HUES48 (cell line): ENCODE measurements around the gene THAP3.
"Not testable (repeated sequence)": the region's sequence is repeated elsewhere in the genome, so short reads cannot be mapped to it uniquely, and the experiment has no call there.

Experiments used
- H3K27ac ChIP-seq: one replicate; pipeline ENCODE4 v1.7.0; 2013; ENCODE audit warnings: low read depth, low read length, inconsistent platforms
- H3K27me3 ChIP-seq: 2 replicates; pipeline ENCODE4 v1.6.1; 2013; ENCODE audit warnings: mild to moderate bottlenecking, low read length; ENCODE audit not compliant: control insufficient read depth, insufficient read depth
- H3K36me3 ChIP-seq: 2 replicates; pipeline ENCODE4 v1.6.1; 2013; ENCODE audit warnings: low read length; ENCODE audit not compliant: control insufficient read depth, insufficient read depth
- H3K4me1 ChIP-seq: 2 replicates; pipeline ENCODE4 v1.6.1; 2013; ENCODE audit warnings: mild to moderate bottlenecking, low read length; ENCODE audit not compliant: control insufficient read depth, insufficient read depth
- H3K4me3 ChIP-seq: 2 replicates; pipeline ENCODE4 v1.5.1; 2013; ENCODE audit warnings: mild to moderate bottlenecking, low read depth, low read length
- H3K9ac ChIP-seq: 2 replicates; pipeline ENCODE4 v1.6.1; 2013; ENCODE audit warnings: mild to moderate bottlenecking, low read depth, low read length, moderate library complexity
- H3K9me3 ChIP-seq: 2 replicates; pipeline ENCODE4 v1.6.1; 2013; ENCODE audit warnings: low read length; ENCODE audit not compliant: control insufficient read depth, insufficient read depth

The THAP3 gene

DNA sequence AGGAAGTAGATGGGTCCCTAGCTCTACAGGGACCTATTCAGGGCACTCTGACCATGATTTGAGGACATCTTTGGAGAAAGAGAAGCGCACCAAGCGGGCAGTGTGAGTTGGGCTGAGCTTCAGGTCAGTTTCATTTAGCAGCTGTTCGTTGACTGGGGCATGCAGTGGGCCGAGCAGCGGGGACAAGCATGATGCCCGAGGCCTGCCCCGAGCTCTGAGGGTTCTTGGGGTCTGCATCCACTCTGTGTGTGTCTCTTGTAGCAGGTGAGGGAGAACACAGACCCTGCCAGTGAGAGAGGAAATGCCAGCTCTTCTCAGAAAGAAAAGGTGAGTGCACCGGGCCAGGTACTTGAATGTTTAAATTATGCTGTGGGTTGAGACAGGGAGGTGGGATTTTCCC lies 5.4 kb downstream of the THAP3 start:
- Histone ChIP-seq H3K36me3 (peaks cover 56% of the 10 kb centered on the region), H3K4me1 (no peaks in the 10 kb centered on the region), H3K9me3 (no peaks in the 10 kb centered on the region), H3K27ac (no peak overlapping the region), H3K27me3 (no peaks in the 10 kb centered on the region), H3K4me3 (no peak overlapping the region), H3K9ac (no peak overlapping the region)

DNA sequence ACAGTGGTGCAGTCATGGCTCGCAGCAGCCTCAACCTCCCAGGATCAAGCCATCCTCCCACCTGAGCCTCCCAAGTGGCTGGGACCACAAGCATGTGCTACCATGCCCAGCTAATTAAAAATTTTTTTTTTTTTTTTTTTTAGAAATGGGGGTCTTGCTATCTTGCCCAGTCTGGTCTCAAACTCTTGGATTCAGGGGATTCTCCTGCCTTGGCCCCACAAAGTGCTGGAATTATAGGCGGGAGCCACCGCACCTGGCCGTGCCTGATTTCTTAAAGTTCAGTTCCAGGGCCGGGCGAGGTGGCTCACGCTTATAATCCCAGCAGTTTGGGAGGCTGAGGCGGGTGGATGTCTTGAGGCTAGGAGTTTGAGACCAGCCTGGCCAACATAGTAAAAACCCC lies 6.4 kb downstream of the THAP3 start:
- H3K4me3 ChIP-seq: no peak overlapping the region
- no peaks in the 10 kb centered on the region for H3K9me3 ChIP-seq
- no peaks in the 10 kb centered on the region for H3K4me1 ChIP-seq
- H3K9ac ChIP-seq: no peak overlapping the region
- peaks cover 66% of the 10 kb centered on the region for H3K36me3 ChIP-seq
- no peaks in the 10 kb centered on the region for H3K27me3 ChIP-seq
- H3K27ac ChIP-seq: no peak overlapping the region

DNA sequence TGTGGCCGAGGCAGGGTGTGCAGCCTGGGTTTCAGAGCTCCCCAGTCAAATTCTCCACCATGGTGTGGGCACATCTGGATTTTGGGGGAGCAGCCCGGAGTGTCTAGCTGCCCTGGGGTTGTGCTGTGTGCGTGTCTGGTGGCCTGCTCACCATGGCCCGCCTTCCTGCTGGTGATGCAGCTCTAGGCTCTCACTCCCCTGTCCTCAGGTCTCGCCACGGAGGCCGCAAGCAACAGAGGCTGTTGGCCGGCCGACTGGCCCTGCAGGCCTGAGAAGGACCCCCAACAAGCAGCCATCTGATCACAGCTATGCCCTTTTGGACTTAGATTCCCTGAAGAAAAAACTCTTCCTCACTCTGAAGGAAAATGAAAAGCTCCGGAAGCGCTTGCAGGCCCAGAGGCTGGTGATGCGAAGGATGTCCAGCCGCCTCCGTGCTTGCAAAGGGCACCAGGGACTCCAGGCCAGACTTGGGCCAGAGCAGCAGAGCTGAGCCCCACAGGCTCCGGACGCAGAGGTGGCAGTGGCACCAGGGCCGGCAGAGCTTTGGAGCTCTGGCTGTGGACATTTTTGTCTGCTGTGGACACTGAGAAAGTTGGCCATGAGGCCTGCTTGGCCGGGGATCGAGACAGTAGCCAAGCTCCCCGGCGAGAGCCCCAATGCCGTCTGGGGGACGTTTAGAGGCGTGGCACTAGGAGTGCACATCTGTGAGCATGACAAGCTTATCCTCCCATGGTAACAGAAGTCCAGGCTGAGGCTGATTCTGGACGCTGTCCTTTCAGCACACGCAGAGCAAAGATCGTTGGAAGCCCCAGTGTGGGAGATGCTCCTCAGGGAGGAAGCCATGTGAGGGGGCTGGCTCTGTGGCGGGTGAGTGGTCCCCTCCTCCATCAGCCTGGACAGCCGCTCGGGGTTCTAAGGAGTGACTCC lies 8.2 kb downstream of the THAP3 start:
- Histone ChIP-seq H3K27me3 (no peaks in the 10 kb centered on the region), H3K4me3 (no peak overlapping the region), H3K4me1 (no peaks in the 10 kb centered on the region), H3K36me3 (peaks cover 79% of the 10 kb centered on the region), H3K27ac (no peak overlapping the region), H3K9ac (no peak overlapping the region), H3K9me3 (no peaks in the 10 kb centered on the region)

DNA sequence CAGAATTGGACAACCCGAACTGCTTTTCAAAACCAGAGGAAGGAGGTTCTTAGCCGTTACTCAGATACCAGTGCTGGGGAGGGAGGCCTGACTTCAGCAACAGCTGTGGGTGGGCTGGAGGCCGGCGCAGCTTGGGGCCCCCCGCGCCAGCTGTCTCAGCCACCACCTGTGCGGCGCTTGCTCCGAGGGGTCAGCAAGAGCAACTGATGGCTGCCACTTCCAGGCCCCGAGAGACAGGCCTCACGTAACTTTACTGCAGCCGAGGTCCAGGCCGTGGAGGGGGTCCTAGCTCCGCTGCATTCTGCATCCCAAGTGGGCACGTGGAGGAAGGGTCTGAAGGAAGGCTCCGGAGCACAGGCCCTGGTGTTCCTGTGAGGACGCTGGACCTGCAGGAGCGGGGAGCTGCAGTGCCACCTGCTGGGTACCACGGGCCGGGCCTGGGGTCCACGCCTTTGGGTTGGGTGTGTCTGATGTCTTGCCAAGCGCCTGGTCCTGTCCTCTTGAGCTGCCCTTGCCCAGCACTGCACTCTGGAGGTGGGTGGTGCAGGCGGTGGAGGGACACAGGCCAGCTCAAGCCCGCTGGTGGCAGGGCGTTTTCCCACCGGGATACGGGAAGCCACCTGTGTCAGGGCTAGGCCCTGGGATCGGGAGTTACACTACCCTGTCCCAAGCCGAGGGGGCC lies 9.8 kb downstream of the THAP3 start:
- no peak overlapping the region for H3K27ac ChIP-seq
- H3K4me1 ChIP-seq: no peaks in the 10 kb centered on the region
- H3K9ac ChIP-seq: no peak overlapping the region
- H3K4me3 ChIP-seq: no peak overlapping the region
- H3K36me3 ChIP-seq: peaks cover 80% of the 10 kb centered on the region
- no peaks in the 10 kb centered on the region for H3K27me3 ChIP-seq
- H3K9me3 ChIP-seq: no peaks in the 10 kb centered on the region

DNA sequence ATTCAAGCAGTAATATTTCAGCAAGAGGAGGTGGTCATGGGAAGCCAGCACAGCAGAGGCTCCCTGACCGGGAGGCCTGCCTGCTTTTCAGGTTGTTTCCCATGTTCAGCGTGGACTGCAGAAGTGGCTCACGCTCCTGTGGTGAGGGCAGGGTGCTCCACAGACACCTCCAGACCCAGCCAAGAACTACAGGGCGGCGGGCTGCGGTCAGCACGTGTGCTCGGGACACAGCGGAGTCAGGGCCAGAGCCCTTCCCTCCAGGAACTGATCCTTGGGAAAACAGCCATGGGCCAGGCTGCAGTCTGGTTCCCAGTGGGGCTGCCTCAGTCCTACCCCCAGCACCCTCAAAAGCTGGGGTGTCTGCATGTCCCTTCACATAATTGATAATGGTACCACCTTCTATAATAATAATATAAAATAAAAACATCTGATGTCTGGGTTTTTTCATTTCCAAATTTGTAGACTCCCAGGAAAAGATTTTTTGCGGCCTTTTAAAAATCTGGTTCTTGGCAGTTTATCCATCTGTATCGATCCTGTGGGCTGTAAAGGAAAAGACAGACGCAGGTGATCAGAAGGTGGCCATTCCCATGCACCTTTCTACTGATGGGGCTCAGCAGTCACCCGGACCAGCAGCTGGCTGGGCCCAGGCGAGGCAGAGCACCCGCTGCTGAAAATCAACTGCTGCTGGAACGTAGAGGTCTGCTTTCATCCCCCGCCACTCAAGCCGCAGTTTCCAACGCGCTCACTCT lies 10.7 kb downstream of the THAP3 start:
- H3K27me3 ChIP-seq: no peaks in the 10 kb centered on the region
- H3K4me3 ChIP-seq: no peak overlapping the region
- H3K27ac ChIP-seq: no peak overlapping the region
- no peaks in the 10 kb centered on the region for H3K4me1 ChIP-seq
- H3K9ac ChIP-seq: no peak overlapping the region
- peaks cover 80% of the 10 kb centered on the region for H3K36me3 ChIP-seq
- no peaks in the 10 kb centered on the region for H3K9me3 ChIP-seq

DNA sequence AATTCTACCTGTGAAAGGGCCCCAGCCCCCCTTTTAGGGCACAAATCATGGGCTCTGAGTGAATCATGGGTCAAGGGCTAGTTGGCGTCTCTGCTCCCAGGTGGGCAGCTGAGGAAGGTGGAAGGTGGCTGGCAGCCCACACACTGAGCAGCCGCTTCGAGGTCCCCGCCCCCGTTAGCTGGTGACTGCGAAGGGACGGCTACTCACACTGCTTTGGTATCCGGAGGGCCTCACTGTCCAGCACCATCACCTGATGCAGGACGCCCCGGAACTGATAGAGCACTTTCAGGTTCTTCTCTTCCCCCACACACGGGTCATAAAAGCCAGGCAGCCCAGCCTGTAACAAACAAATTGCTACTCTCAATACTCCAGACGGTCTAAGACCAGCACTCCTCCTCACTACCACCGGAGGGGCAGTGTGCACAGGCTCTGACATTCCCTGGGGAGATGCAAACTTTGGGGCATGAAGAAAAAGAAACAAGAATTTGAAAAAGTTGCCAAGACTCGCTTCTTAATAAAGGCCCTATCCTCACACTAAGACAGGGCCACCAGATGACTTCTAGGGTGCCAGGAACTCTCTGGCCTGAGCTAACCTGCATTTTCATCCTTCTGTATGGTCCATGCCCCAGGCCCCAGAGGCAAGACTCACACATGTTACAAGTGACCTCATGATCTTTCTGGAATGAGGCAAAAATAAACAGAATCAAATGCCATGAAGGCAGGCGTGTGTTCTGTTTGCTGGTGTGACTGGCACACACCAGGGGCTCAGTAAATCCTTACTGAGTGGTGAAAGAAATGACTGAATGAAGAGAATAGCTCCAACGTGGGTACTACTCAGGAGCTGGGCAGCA lies 11.5 kb downstream of the THAP3 start:
- Histone ChIP-seq H3K4me3 (no peak overlapping the region), H3K36me3 (peaks cover 86% of the 10 kb centered on the region), H3K4me1 (no peaks in the 10 kb centered on the region), H3K9ac (no peak overlapping the region), H3K27ac (no peak overlapping the region), H3K27me3 (no peaks in the 10 kb centered on the region), H3K9me3 (no peaks in the 10 kb centered on the region)

DNA sequence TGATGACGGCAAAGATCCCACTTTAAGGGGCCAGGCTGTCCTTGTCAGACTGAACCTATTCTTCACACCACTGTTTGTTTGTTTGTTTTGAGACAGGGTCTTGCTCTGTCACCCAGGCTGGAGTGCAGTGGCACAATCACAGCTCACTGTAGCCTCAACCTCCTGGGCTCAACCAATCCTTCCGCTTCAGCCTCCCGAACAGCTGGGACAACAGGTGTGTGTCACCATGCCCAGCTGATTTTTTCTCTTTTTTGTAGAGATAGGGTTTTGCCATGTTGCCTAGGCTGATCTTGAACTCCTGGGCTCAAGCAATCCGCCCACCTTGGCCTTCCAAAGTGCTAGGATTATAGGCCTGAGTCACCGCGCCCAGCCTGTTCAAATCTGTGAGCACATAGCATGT lies 12.1 kb downstream of the THAP3 start:
- H3K4me3 ChIP-seq, H3K27ac ChIP-seq, H3K9me3 ChIP-seq, H3K4me1 ChIP-seq, H3K27me3 ChIP-seq, H3K9ac ChIP-seq: not testable (repeated sequence)
- H3K36me3 ChIP-seq: peaks cover 90% of the 10 kb centered on the region

DNA sequence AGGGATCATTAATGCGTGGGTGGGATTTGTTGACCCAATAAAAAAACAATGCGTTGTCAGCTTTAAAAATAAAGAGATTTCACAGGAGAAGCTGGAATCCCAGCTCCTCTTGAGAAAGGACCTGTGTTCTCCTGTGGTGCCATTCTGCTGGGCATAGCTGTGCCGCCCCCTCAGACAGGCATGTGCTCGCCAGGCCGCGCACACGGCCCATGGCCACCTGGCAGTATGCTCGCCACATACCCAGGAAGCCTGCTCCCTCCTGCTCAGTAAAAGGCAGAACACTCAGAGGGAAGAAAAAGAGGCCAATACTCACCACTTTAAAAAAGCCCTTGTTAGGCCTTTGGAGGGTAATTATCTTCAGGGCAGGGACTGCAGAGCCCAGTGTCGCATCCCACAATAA lies 13.1 kb downstream of the THAP3 start:
- Histone ChIP-seq H3K27ac (no peak overlapping the region), H3K4me1 (no peaks in the 10 kb centered on the region), H3K9ac (no peak overlapping the region), H3K36me3 (peaks cover 93% of the 10 kb centered on the region), H3K9me3 (no peaks in the 10 kb centered on the region), H3K27me3 (no peaks in the 10 kb centered on the region), H3K4me3 (no peak overlapping the region)

DNA sequence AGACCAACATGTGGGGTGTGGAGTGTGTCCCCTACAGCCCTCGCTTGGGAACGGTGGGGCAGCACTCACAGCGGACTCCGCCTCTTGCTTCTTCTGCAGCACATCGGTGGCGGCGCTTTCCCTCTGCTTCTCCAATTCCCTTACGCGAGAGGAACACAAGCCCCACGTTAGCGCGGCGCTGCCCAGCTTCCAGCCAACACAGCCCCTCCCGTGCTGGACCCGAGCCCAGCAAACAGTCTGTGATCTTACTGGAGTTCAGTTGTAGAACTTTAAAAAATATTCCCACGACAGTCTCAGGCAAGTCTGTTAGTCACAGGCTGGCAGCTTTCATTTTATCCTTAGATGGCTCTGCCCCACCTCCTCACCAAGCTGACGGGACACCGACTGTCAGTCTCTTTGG lies 13.6 kb downstream of the THAP3 start:
- Histone ChIP-seq H3K27ac (no peak overlapping the region), H3K27me3 (no peaks in the 10 kb centered on the region), H3K36me3 (peaks cover 91% of the 10 kb centered on the region), H3K4me1 (no peaks in the 10 kb centered on the region), H3K9me3 (no peaks in the 10 kb centered on the region), H3K4me3 (no peak overlapping the region), H3K9ac (no peak overlapping the region)

DNA sequence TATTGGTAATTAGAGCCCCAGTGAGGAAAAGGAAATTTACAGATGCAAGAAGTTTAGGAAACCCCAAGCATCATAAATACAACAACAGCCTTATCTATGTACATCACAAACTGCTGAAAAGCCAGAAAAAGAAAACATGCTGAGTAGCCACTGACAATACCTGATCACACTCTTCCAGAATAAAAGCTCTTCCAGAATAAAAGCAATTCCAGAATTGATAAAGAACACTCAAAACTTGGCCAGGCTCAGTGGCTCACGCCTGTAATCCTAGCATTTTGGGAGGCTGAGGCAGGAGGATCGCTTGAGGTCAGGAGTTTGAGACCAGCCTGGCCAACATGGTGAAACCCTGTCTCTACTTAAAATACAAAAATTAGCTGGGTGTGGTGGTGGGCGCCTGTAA lies 16.2 kb downstream of the THAP3 start:
- not testable (repeated sequence) for H3K9me3 ChIP-seq

More for the DNA sequence above, 16.2 kb downstream of the THAP3 start:
- H3K27ac ChIP-seq, H3K9ac ChIP-seq, H3K27me3 ChIP-seq, H3K4me1 ChIP-seq, H3K4me3 ChIP-seq: not testable (repeated sequence)
- peaks cover 91% of the 10 kb centered on the region for H3K36me3 ChIP-seq
